ENCODE measurements around the gene NPPC.

DNA sequence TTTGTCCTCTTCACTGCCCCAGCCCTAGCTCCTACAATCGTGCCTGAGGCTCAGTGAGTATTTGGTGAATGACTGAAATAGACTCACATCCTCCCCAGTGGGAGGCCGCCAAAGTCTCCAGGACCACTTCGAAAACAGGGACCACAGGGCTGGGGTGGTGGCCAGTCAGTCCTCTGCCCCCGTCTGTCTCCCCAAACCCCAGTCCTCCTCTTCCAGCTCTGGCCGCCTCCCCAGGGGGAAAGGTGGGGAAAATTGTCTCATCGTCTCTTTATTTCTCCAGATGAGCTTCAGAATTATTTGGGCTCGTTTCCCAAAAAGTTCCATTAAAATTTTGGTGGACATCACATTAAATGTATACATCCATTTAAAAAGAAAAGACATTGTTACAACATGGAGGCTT is 43.5 kb downstream of the NPPC start:
- TF ChIP-seq POLR2AphosphoS5 (IDR thresholded peaks at IDR 0.05) = no peak
- TF ChIP-seq, protein P1, sequence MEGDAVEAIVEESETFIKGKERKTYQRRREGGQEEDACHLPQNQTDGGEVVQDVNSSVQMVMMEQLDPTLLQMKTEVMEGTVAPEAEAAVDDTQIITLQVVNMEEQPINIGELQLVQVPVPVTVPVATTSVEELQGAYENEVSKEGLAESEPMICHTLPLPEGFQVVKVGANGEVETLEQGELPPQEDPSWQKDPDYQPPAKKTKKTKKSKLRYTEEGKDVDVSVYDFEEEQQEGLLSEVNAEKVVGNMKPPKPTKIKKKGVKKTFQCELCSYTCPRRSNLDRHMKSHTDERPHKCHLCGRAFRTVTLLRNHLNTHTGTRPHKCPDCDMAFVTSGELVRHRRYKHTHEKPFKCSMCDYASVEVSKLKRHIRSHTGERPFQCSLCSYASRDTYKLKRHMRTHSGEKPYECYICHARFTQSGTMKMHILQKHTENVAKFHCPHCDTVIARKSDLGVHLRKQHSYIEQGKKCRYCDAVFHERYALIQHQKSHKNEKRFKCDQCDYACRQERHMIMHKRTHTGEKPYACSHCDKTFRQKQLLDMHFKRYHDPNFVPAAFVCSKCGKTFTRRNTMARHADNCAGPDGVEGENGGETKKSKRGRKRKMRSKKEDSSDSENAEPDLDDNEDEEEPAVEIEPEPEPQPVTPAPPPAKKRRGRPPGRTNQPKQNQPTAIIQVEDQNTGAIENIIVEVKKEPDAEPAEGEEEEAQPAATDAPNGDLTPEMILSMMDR (IDR thresholded peaks at IDR 0.05) = no peak
